GM10248 (cell line): ENCODE measurements around the gene CYGB.

Experiments used
- CTCF ChIA-PET: fragments of 300-600 bp; sonication (Branson Sonifier 250); formaldehyde crosslinking; extraction: SDS; loops from one replicate; lab custom pipeline; 2021; ENCODE audit warnings: antibody characterized with exemption; lab: Yijun Ruan, JAX
- POLR2A ChIA-PET: fragments of 350-650 bp; sonication (Branson Sonifier 250); formaldehyde crosslinking; extraction: SDS; loops from one replicate; lab custom pipeline; 2020; ENCODE audit warnings: antibody characterized with exemption; lab: Yijun Ruan, JAX
- DNase-seq: peaks from one replicate; pipeline ENCODE4 v3.0.0; 2012; ENCODE audit errors: extremely low spot score
- TF ChIP-seq, protein P1 (sequence below): IDR thresholded peaks from 2 replicates; pipeline ENCODE4 v1.5.1; 2012; ENCODE audit warnings: mild to moderate bottlenecking, low read depth; ENCODE audit errors: extremely low read depth, missing control alignments, control extremely low read depth

The CYGB gene

DNA sequence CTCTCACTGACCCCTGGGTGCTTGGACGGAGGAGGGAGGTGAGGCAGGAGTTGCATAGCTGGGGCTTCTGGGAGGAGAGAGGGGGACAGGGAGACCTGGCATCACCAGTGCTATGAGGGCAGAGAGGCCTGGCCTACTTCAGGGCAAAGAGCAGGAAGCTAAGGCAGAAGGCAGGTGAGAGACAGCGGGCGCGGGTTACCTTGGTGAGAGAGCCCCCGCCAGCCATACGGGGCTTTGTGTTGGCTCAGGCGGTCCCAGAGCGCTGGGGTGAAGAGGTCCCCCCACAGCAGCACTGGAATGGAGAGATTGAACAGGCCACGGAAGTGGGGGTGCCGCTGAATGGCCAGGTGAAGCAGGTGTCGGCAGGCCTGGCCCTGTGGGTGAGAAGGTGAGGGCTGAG, 36.7 kb upstream of the CYGB start:
- POLR2A ChIA-PET: no interaction called here
- CTCF ChIA-PET: no interaction called here

GRCh38 chr17:76573096-76573495, 35.6 kb upstream of the CYGB start:
- TF ChIP-seq, protein P1, sequence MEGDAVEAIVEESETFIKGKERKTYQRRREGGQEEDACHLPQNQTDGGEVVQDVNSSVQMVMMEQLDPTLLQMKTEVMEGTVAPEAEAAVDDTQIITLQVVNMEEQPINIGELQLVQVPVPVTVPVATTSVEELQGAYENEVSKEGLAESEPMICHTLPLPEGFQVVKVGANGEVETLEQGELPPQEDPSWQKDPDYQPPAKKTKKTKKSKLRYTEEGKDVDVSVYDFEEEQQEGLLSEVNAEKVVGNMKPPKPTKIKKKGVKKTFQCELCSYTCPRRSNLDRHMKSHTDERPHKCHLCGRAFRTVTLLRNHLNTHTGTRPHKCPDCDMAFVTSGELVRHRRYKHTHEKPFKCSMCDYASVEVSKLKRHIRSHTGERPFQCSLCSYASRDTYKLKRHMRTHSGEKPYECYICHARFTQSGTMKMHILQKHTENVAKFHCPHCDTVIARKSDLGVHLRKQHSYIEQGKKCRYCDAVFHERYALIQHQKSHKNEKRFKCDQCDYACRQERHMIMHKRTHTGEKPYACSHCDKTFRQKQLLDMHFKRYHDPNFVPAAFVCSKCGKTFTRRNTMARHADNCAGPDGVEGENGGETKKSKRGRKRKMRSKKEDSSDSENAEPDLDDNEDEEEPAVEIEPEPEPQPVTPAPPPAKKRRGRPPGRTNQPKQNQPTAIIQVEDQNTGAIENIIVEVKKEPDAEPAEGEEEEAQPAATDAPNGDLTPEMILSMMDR: no peak
- ChIA-PET POLR2A (interaction anchor here (0.5 kb wide), 1 partner anchor 11 kb away, joined by 3 read pairs; no protein-coding TSS in a partner anchor), CTCF (interaction anchor here (8.2 kb wide), 1 partner anchor 15 kb away, joined by 60 read pairs; no protein-coding TSS in a partner anchor)
- DNase-seq: no peak

More for the DNA sequence above, 36.7 kb upstream of the CYGB start:
- TF ChIP-seq, protein P1: no peak
- no peak for DNase-seq

DNA sequence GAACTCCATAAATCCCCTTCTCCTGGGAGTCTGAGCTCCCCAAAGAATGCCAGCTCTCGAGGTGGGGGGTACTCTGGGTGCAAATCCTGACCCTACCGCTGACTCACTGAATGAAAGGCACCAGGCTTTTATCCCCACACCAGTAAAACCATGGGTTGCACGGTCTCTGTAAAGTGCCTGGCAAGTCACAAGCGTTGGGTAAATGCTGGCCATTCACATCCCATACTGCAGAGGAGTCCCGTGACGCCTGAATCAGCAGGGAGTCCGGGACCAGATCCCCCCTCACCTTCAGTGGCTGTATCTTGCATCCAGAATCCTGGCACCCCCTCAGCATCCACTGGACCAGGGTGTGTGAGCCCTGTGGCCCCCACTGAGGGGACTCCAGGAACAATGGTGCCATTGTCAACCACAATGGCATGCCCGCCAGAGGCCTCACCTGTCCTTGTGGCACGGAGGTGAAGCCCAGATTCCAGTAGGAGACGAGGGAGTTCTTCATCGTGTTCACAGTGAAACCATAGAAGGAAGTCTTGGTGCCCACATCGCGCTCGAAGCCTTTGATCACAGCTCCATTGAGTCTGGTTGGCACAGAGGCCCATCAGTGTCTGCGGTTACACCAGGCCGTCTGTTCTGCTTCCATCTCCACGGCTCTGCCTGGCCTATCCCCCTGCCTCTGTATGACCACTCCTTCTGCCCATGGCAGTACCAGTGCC, 34.8 kb upstream of the CYGB start:
- ChIA-PET POLR2A (no interaction called here), CTCF (interaction anchor here (8.2 kb wide), 1 partner anchor 14 kb away, joined by 60 read pairs; no protein-coding TSS in a partner anchor)

DNA sequence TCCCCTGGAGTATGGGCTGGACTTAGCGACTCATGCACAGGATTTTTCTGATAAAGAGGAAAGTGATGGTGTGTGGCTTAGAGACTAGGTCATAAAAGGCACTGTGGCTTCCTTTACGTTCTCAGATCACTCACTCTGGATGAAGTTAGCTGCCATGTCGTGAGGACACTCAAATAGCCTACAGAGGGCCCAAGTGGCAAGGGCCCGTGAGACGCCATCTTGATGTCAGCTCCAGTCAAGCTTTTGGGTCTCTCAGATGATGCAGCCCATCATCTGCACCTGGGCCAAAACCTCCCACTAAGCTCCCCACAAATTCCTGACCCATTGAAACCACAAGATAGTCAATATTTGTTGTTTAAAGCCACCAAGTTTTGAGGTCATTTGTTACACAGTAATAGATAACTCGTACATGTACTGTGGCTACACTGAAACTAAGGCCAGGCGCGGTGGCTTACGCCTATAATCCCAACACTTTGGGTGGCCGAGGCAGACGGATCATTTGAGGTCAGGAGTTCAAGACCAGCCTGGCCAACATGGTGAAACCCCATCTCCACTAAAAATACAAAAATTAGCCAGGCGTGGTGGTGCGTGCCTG, 33.5 kb upstream of the CYGB start:
- CTCF ChIA-PET: interaction anchor here (6.4 to 8.2 kb wide), 2 partner anchors 13 to 53 kb away, joined by 28 to 60 read pairs; no protein-coding TSS in a partner anchor
- no peak for DNase-seq

More for the DNA sequence above, 34.8 kb upstream of the CYGB start:
- no peak for DNase-seq
- TF ChIP-seq, protein P1: no peak

DNA sequence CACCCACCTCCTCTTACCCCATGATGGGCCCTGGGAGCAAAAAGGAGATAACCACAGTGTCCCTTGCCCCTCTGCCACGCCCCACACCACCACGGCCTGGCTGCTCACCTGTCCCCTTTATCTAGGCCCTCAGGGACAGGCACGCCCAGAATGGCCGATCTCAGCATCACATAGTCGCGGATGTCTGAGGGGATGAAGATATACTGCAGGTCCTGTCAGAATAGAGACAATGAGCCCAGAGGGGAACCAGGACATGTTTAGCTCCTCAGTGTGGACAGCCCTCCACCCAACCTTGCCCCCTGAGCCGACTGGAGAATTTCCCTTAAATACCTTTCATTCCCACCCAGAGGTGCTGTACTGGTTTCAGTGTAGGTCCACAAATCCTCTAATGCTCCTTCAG, 32.9 kb upstream of the CYGB start:
- no peak for DNase-seq
- ChIA-PET CTCF (interaction anchor here (6.4 to 8.2 kb wide), 2 partner anchors 13 to 53 kb away, joined by 28 to 60 read pairs; no protein-coding TSS in a partner anchor), POLR2A (interaction anchor here (0.6 kb wide), 1 partner anchor 33 kb away, joined by 3 read pairs; no protein-coding TSS in a partner anchor)
- TF ChIP-seq, protein P1: no peak

More for the DNA sequence above, 33.5 kb upstream of the CYGB start:
- POLR2A ChIA-PET: no interaction called here
- TF ChIP-seq, protein P1: no peak

- ChIA-PET CTCF (interaction anchor here (1.1 to 8.2 kb wide), 3 partner anchors 9 to 54 kb away, joined by 3 to 60 read pairs (median 28); no protein-coding TSS in a partner anchor), POLR2A (interaction anchor here (0.6 kb wide), 1 partner anchor 34 kb away, joined by 3 read pairs; no protein-coding TSS in a partner anchor)
- no peak for DNase-seq
Measured at GRCh38 chr17:76569607-76570279, 32.2 kb upstream of the CYGB start.

More at GRCh38 chr17:76569607-76570279, 32.2 kb upstream of the CYGB start:
- TF ChIP-seq, protein P1: no peak
